Measurements from ENCODE around the gene WIPF2.

DNA sequence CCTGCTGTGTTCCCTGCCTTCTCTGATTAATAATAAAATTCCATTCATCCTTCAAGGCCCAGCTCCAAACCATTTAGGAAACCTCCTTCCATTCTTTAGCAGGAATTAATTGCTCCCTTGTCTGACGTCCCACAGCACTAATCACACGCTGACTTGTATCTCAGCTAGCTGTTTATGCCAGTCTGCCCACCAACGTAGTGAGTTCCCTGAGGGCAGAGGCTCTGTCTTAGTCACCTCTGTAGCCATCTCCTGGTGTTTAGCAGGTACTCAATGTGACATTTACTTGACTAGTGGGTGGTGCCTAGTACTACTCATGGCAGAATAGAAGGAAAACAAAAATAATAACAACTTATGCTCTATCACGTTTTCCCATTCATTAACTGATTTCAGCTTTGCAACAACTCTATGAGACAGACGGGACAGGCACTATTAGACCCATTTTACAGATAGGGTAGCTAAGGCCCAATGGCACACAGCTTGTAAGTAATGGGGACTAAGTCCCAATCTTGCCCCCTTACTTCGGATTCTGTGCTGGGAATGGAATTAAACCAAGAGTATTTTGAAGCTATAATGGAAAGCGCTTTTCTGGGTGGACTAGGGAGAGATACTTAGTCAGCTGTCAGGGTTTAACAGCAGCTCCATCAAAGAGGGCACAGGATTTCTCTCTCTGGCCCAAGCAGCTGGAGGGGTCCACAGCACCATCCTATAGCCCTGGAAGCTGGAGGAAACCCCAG is 931 bp upstream of the WIPF2 start:
- TF ChIP-seq, protein P1, sequence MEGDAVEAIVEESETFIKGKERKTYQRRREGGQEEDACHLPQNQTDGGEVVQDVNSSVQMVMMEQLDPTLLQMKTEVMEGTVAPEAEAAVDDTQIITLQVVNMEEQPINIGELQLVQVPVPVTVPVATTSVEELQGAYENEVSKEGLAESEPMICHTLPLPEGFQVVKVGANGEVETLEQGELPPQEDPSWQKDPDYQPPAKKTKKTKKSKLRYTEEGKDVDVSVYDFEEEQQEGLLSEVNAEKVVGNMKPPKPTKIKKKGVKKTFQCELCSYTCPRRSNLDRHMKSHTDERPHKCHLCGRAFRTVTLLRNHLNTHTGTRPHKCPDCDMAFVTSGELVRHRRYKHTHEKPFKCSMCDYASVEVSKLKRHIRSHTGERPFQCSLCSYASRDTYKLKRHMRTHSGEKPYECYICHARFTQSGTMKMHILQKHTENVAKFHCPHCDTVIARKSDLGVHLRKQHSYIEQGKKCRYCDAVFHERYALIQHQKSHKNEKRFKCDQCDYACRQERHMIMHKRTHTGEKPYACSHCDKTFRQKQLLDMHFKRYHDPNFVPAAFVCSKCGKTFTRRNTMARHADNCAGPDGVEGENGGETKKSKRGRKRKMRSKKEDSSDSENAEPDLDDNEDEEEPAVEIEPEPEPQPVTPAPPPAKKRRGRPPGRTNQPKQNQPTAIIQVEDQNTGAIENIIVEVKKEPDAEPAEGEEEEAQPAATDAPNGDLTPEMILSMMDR (IDR thresholded peaks at IDR 0.05 in 4 of 5, conservative IDR thresholded peaks at IDR 0.05 in 1 of 5), result no peak
- no peak for TF ChIP-seq POLR2A (IDR thresholded peaks at IDR 0.05)

Measured in gastrocnemius medialis (tissue), 4 donors.